Calu3 (cell line): ENCODE data around the gene TTC1. TPM values are rescaled to one million over a fixed set of nuclear protein-coding genes. Genes with fewer than 3 reads are reported as not detected.

Source experiments
- BruUV-seq: library from RNA; stranded (reverse); fragments of 400-500 nt; replicated peaks from 2 replicates; lab custom pipeline; 2021; lab: Mats Ljungman, UMichigan
- CTCF ChIA-PET: fragments of 300-600 bp; sonication (Branson Sonifier 250); formaldehyde crosslinking; loops from one replicate; lab custom pipeline; 2022; ENCODE audit warnings: antibody characterized with exemption; lab: Charles Lee
- DNase-seq: peaks from one replicate; pipeline ENCODE4 v3.0.0; 2022
- H3K27ac Mint-ChIP-seq: one replicate; pipeline ENCODE4 v1.8.0; 2022; ENCODE audit warnings: mixed read lengths; ENCODE audit not compliant: unreplicated experiment
- H3K27me3 Mint-ChIP-seq: one replicate; pipeline ENCODE4 v1.8.0; 2022; ENCODE audit warnings: mixed read lengths; ENCODE audit not compliant: unreplicated experiment
- H3K36me3 Mint-ChIP-seq: one replicate; pipeline ENCODE4 v1.8.0; 2022; ENCODE audit warnings: mild to moderate bottlenecking, moderate library complexity, mixed read lengths; ENCODE audit not compliant: insufficient read depth, unreplicated experiment
- H3K4me1 Mint-ChIP-seq: one replicate; pipeline ENCODE4 v1.8.0; 2022; ENCODE audit warnings: mild to moderate bottlenecking, low read depth, mixed read lengths; ENCODE audit not compliant: unreplicated experiment
- H3K4me3 Mint-ChIP-seq: one replicate; pipeline ENCODE4 v1.8.0; 2022; ENCODE audit warnings: mild to moderate bottlenecking, low read depth, moderate library complexity, mixed read lengths; ENCODE audit not compliant: unreplicated experiment
- H3K9me3 Mint-ChIP-seq: one replicate; pipeline ENCODE4 v1.8.0; 2022; ENCODE audit warnings: low read depth, mixed read lengths; ENCODE audit not compliant: unreplicated experiment
- intact Hi-C: fragments of 100-400 bp; cut with micrococcal nuclease; formaldehyde crosslinking; loops from one replicate; pipeline ENCODE4 v1.10.0; 2022; ENCODE audit not compliant: unreplicated experiment
- total RNA-seq: library from RNA; stranded (reverse); gene quantifications from 2 replicates; pipeline ENCODE4 v1.2.3, GENCODE V29; 2022
- TF ChIP-seq, protein P1 (sequence below): fragments of 200-600 bp; IDR thresholded peaks from one replicate; pipeline ENCODE4 v1.8.0; 2022; ENCODE audit warnings: antibody characterized with exemption; ENCODE audit not compliant: unreplicated experiment

The TTC1 gene
- total RNA-seq, 1 experiment from 2014 or later, result 66.4 TPM

GRCh38 chr5:160096178-160096577 is 87.2 kb downstream of the TTC1 start:
- TF ChIP-seq, protein P1, sequence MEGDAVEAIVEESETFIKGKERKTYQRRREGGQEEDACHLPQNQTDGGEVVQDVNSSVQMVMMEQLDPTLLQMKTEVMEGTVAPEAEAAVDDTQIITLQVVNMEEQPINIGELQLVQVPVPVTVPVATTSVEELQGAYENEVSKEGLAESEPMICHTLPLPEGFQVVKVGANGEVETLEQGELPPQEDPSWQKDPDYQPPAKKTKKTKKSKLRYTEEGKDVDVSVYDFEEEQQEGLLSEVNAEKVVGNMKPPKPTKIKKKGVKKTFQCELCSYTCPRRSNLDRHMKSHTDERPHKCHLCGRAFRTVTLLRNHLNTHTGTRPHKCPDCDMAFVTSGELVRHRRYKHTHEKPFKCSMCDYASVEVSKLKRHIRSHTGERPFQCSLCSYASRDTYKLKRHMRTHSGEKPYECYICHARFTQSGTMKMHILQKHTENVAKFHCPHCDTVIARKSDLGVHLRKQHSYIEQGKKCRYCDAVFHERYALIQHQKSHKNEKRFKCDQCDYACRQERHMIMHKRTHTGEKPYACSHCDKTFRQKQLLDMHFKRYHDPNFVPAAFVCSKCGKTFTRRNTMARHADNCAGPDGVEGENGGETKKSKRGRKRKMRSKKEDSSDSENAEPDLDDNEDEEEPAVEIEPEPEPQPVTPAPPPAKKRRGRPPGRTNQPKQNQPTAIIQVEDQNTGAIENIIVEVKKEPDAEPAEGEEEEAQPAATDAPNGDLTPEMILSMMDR, result no peak
- no peak overlapping the region for H3K27ac Mint-ChIP-seq
- intact Hi-C loops, result no loop called here
- H3K9me3 Mint-ChIP-seq, result no peaks in the 10 kb centered on the region
- H3K4me3 Mint-ChIP-seq, result no peak overlapping the region
- no peak for DNase-seq
- H3K27me3 Mint-ChIP-seq, result no peaks in the 10 kb centered on the region
- CTCF ChIA-PET, result interaction anchor here (0.7 kb wide), 1 partner anchor 31 kb away, joined by 4 read pairs; no protein-coding TSS in a partner anchor
- peaks cover 40% of the 10 kb centered on the region for H3K36me3 Mint-ChIP-seq
- H3K4me1 Mint-ChIP-seq, result no peaks in the 10 kb centered on the region
- no TSS peak for BruUV-seq

DNA sequence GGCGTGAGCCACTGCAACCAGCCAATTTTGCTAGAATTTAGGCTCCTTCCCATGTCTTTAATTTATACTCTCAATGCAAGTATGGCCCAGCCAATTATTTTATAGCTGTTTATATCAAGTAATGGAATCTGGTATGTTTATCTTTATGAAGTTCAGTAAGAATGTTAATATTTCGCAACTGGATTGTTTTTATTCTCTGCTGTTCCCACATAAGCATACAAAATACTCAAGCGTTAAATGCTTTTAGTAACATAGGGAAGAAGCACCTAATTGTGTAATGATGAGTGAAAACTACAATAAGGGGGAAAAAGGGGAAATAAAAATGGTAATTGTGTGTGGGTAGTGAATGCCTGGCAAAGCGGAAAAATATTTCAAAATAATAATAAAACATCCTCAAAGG is 89.1 kb downstream of the TTC1 start:
- peaks cover 34% of the 10 kb centered on the region for H3K36me3 Mint-ChIP-seq
- BruUV-seq, result no TSS peak
- H3K4me3 Mint-ChIP-seq, result no peak overlapping the region
- DNase-seq, result no peak
- intact Hi-C loops, result no loop called here
- H3K27ac Mint-ChIP-seq, result no peak overlapping the region
- H3K27me3 Mint-ChIP-seq, result no peaks in the 10 kb centered on the region
- no peaks in the 10 kb centered on the region for H3K4me1 Mint-ChIP-seq
- no peaks in the 10 kb centered on the region for H3K9me3 Mint-ChIP-seq
- CTCF ChIA-PET, result interaction anchor here (0.7 kb wide), 1 partner anchor 27 kb away, joined by 4 read pairs; no protein-coding TSS in a partner anchor
- TF ChIP-seq, protein P1, result no peak

DNA sequence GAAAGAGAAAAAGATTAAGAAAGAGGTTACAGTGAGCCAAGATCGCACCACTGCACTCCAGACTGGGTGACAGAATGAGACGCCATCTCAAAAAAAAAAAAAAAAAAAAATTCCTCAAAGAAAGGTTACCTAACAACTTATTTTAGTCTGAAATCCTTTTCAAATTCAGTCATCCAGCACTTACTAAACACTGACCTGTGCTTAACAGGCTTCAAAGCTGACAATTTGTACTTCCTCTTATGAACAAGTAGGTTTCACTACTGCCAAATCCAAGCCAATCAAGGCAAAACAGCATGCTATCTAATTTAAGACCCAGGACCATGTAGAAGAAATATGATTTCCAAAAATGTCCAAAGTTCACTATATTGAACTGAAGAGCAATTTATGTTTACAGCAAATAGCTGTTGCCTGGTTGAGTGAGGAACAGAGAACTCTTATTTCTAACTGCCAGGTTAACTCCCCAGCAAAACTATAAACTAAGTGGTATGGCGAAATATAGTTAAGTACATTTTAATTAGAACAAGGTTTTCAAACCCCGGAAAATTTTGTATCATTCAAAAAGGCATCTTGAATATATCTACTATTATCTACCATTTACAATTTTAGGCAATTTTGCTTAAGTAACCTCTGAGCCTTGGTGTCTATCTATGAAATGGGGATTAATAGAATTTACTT is 96.9 kb downstream of the TTC1 start:
- intact Hi-C loops, result no loop called here
- BruUV-seq, result no TSS peak
- DNase-seq, result no peak
- Mint-ChIP-seq H3K4me3 (no peak overlapping the region), H3K36me3 (peaks cover 39% of the 10 kb centered on the region), H3K4me1 (peaks cover 7% of the 10 kb centered on the region), H3K27me3 (no peaks in the 10 kb centered on the region), H3K27ac (no peak overlapping the region), H3K9me3 (no peaks in the 10 kb centered on the region)
- CTCF ChIA-PET, result interaction anchor here (0.6 to 0.7 kb wide), 2 partner anchors 50 kb away, joined by 4 read pairs; no protein-coding TSS in a partner anchor
- TF ChIP-seq, protein P1, result no peak

GRCh38 chr5:160108124-160108523 is 99.2 kb downstream of the TTC1 start:
- CTCF ChIA-PET, result interaction anchor here (0.6 kb wide), 1 partner anchor 45 kb away, joined by 3 read pairs; no protein-coding TSS in a partner anchor
- peaks cover 51% of the 10 kb centered on the region for H3K36me3 Mint-ChIP-seq
- H3K9me3 Mint-ChIP-seq, result no peaks in the 10 kb centered on the region
- H3K27me3 Mint-ChIP-seq, result no peaks in the 10 kb centered on the region
- no peak for DNase-seq
- H3K27ac Mint-ChIP-seq, result no peak overlapping the region
- no TSS peak for BruUV-seq
- no peak overlapping the region for H3K4me3 Mint-ChIP-seq
- intact Hi-C loops, result no loop called here
- TF ChIP-seq, protein P1, result no peak
- H3K4me1 Mint-ChIP-seq, result peaks cover 7% of the 10 kb centered on the region

Other genes starting within 250 kb of the TTC1 start
- gene ADRA1B, start 92.7 kb upstream of the TTC1 start, total RNA-seq, result 3.7 and 10.9 TPM in 2 replicates
- gene PWWP2A, start 110.3 kb downstream of the TTC1 start, total RNA-seq, result 33.4 and 36.4 TPM in 2 replicates
- gene FABP6, start 220.4 kb downstream of the TTC1 start, total RNA-seq, result 1.0 and 1.6 TPM in 2 replicates